HEK293 (cell line): ENCODE data around the gene COX18.

Experiments used
- BCL11B ChIP-seq: fragments of 450-650 bp; formaldehyde crosslinking; IDR thresholded peaks from 2 replicates; pipeline ENCODE4 v1.5.1; 2016; ENCODE audit warnings: low read depth, missing biosample characterization, missing genetic modification characterization
- HOXD13 ChIP-seq: sonication (generic); formaldehyde crosslinking; IDR thresholded peaks from 2 replicates; pipeline ENCODE4 v1.8.0; 2022; ENCODE audit warnings: missing genetic modification reagents, borderline replicate concordance
- KLF10 ChIP-seq: fragments of 450-650 bp; IDR thresholded peaks from 2 replicates; pipeline ENCODE4 v1.5.1; 2018; ENCODE audit warnings: missing biosample characterization, mild to moderate bottlenecking, missing genetic modification characterization
- TSHZ1 ChIP-seq: fragments of 450-650 bp; formaldehyde crosslinking; IDR thresholded peaks from 2 replicates; pipeline ENCODE4 v1.5.1; 2016; ENCODE audit warnings: missing biosample characterization, missing genetic modification characterization, borderline replicate concordance
- ZBTB8A ChIP-seq: fragments of 450-650 bp; formaldehyde crosslinking; IDR thresholded peaks from 2 replicates; pipeline ENCODE4 v1.5.1; 2016; ENCODE audit warnings: missing biosample characterization, missing genetic modification characterization
- ZNF239 ChIP-seq: fragments of 450-650 bp; formaldehyde crosslinking; IDR thresholded peaks from 2 replicates; pipeline ENCODE4 v1.5.1; 2016; ENCODE audit warnings: missing biosample characterization, missing genetic modification characterization
- ZNF521 ChIP-seq: fragments of 450-650 bp; formaldehyde crosslinking; IDR thresholded peaks from 2 replicates; pipeline ENCODE4 v1.5.1; 2017; ENCODE audit warnings: missing biosample characterization, mild to moderate bottlenecking, missing genetic modification characterization

GRCh38 chr4:73051625-73052024 is 17.9 kb downstream of the COX18 start:
- TF ChIP-seq BCL11B (tag by site-specific recombination): no peak
- TF ChIP-seq TSHZ1 (tag by site-specific recombination): no peak
- no peak for TF ChIP-seq ZNF521 (tag by site-specific recombination)
- no peak for TF ChIP-seq HOXD13
- TF ChIP-seq ZBTB8A (tag by site-specific recombination): no peak
- no peak for TF ChIP-seq KLF10 (tag by site-specific recombination)
- TF ChIP-seq ZNF239 (tag by site-specific recombination): no peak
